Gastrocnemius medialis (tissue), 4 donors: ENCODE results near the gene LIPH.

Experiments used
- POLR2A ChIP-seq, 2 donors: fragments of 450-650 bp; IDR thresholded peaks; one replicate each; pipeline ENCODE4 v1.6.1; 2017; ENCODE audit warnings: antibody characterized with exemption in 2 of 2, mild to moderate bottlenecking in 2 of 2, moderate library complexity in 2 of 2
- TF ChIP-seq, protein P1 (sequence below), 5 experiments: fragments of 450-650 bp in 3 of 5; fragments of 200-600 bp in 2 of 5; sonication (generic) in 2 of 5; IDR thresholded peaks in 4 of 5; conservative IDR thresholded peaks in 1 of 5; 1 replicate in 4 of 5; 2 replicates in 1 of 5; pipeline ENCODE4 v1.5.1; 2016 to 2019; ENCODE audit warnings: antibody characterized with exemption in 5 of 5, mild to moderate bottlenecking in 3 of 5, moderate library complexity in 3 of 5

- TF ChIP-seq, protein P1, sequence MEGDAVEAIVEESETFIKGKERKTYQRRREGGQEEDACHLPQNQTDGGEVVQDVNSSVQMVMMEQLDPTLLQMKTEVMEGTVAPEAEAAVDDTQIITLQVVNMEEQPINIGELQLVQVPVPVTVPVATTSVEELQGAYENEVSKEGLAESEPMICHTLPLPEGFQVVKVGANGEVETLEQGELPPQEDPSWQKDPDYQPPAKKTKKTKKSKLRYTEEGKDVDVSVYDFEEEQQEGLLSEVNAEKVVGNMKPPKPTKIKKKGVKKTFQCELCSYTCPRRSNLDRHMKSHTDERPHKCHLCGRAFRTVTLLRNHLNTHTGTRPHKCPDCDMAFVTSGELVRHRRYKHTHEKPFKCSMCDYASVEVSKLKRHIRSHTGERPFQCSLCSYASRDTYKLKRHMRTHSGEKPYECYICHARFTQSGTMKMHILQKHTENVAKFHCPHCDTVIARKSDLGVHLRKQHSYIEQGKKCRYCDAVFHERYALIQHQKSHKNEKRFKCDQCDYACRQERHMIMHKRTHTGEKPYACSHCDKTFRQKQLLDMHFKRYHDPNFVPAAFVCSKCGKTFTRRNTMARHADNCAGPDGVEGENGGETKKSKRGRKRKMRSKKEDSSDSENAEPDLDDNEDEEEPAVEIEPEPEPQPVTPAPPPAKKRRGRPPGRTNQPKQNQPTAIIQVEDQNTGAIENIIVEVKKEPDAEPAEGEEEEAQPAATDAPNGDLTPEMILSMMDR (IDR thresholded peaks at IDR 0.05 in 4 of 5, conservative IDR thresholded peaks at IDR 0.05 in 1 of 5): no peak
- TF ChIP-seq POLR2A (IDR thresholded peaks at IDR 0.05): no peak
Observed at GRCh38 chr3:185526349-185526951, 25.9 kb downstream of the LIPH start.
